Motor neuron (in vitro differentiated cells): ENCODE results near the gene PHF2. TPM values are rescaled to one million over a fixed set of nuclear protein-coding genes. Genes with fewer than 3 reads are reported as not detected.

Experiments used
- ATAC-seq, 8 experiments: fragments of 200-7000 bp; cut with Tn5 transposase; replicated peaks in 6 of 8; 2 replicates each; pipeline ENCODE4 v1.8.0; 2021; ENCODE audit warnings: mild to moderate bottlenecking in 8 of 8, moderate library complexity in 8 of 8
- H3K27ac ChIP-seq, 2 donors: fragments of 250-450 bp; sonication (Bioruptor Pico); 2 replicates each; pipeline ENCODE4 v1.9.0; 2021; ENCODE audit warnings: antibody characterized with exemption in 2 of 2, mild to moderate bottlenecking in 2 of 2, moderate library complexity in 1 of 2
- H3K4me1 ChIP-seq, 2 donors: fragments of 250-450 bp; sonication (Bioruptor Pico); replicated peaks in 1 of 2; 2 replicates each; pipeline ENCODE4 v1.6.1; 2021; ENCODE audit warnings: antibody characterized with exemption in 2 of 2, mild to moderate bottlenecking in 2 of 2, moderate library complexity in 1 of 2
- H3K4me3 ChIP-seq, 5 donors: fragments of 250-450 bp; sonication (Bioruptor Pico); 2 replicates each; pipeline ENCODE4 v1.9.0; 2021; ENCODE audit warnings: antibody characterized with exemption in 5 of 5, mild to moderate bottlenecking in 5 of 5, moderate library complexity in 4 of 5
- WGBS, 10 experiments: fragments of 450-650 bp; shearing (Covaris generic); methylation state at CpG; one replicate each; pipeline ENCODE4 v1.0.0; 2022; 5-methylcytosine and 5-hydroxymethylcytosine counted together
- in situ Hi-C, 9 experiments: fragments of 400-800 bp; cut with MboI; loops; one replicate each; pipeline ENCODE4 v1.15.0; 2021; ENCODE audit warnings: low sequenced_read_pairs in 9 of 9, low pct_unique_long_range_greater_than_20kb in 2 of 9; ENCODE audit not compliant: unreplicated experiment in 9 of 9
- total RNA-seq, 8 experiments: library from RNA; unstranded; fragments of 300-600 nt; gene quantifications; 2 replicates each; pipeline versions ENCODE4 v1.2.3 to v1.2.4, GENCODE V29; 2022

Gene PHF2
- total RNA-seq, 8 experiments from 2014 or later, result 11.5 to 29.9 (median 26.6) TPM

DNA sequence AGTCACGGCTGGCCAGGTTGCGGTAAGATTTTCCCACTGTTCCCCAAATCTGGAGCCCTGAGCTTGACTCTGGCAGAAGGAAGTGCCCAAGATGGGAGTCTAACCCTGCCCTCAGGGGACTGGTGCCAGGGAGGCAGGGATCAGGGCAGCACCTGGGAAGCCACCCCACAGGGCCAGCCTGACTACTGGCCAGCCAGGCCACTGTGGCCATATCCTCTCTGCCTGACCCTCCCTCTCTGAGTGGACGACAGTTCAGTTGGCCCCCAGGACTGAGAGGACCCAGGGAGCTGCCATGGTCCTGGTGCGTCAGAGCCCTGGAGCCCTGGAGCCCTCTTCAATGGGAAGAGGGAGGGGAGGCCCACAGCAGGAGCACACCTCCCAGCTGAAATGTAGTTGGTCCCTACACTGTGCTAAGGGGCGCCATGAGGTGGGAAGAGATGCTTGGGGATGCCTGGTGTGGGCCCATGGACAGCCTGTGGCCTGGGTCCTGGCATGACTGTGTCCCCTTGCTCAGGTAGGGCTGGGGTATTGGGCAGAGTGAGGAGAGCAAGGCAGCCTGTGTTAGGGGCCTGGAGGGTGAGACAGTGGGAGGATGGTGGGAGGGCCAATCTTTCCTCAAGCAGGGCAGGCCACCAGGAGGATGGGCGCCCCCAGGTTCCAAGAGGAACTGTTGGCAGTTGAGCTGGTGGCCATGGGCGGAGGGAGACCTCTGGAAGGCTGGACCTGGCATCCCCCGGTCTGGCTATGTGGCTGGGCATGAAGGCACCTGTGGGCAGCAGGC, 81.1 kb downstream of the PHF2 start:
- H3K4me3 ChIP-seq, result no peak overlapping the region
- no peak overlapping the region for H3K27ac ChIP-seq
- no peak for ATAC-seq
- 80 to 100% (median 89%) methylated on average over 1 to 3 of the region's 8 CpGs; no CpG with 5 or more reads in 5 of the 10 experiments for WGBS, 10 experiments
- in situ Hi-C loops, result no loop called here
- no peaks in the 10 kb centered on the region for H3K4me1 ChIP-seq

DNA sequence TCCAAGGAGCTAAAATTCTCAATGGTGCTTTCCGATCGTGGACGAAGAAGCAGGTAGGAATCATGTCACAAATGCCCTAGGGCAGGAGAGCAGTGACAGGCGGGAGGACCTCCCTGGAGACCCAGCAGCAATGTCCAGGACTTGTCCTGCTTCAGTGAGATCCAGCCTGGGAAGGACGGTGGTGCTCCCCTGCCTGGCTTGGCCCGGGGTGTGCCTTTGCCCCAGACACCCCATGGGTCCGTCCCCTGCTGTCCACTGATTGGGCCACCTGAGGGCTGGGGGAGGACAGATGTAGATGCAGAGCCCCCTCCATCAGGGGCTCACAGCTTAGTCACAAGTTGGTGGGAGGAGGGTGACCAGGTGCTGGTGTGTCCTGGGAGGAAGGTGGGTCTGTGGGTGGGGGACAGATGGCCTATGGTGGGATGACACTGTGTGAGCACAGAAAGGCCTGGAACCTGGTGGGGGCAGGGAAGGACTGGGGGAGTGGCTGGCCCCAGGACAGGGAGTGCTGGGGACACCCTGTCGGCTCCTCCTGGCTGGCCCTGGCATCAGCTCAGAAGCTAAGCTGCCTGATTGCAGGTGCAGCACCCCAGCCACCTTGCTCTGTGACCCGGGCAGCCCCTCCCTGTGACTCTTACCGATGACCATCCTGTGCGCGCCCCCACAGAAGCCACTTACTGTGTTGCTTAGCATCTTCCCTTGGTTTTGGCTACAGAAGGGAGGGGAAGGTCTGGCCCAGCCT, 82.0 kb downstream of the PHF2 start:
- ATAC-seq, result no peak
- in situ Hi-C loops, result no loop called here
- 89 to 100% (median 98%) methylated on average over 1 to 7 of the region's 12 CpGs; no CpG with 5 or more reads in 6 of the 10 experiments for WGBS, 10 experiments
- no peak overlapping the region for H3K4me3 ChIP-seq
- no peak overlapping the region for H3K27ac ChIP-seq
- no peaks in the 10 kb centered on the region for H3K4me1 ChIP-seq

DNA sequence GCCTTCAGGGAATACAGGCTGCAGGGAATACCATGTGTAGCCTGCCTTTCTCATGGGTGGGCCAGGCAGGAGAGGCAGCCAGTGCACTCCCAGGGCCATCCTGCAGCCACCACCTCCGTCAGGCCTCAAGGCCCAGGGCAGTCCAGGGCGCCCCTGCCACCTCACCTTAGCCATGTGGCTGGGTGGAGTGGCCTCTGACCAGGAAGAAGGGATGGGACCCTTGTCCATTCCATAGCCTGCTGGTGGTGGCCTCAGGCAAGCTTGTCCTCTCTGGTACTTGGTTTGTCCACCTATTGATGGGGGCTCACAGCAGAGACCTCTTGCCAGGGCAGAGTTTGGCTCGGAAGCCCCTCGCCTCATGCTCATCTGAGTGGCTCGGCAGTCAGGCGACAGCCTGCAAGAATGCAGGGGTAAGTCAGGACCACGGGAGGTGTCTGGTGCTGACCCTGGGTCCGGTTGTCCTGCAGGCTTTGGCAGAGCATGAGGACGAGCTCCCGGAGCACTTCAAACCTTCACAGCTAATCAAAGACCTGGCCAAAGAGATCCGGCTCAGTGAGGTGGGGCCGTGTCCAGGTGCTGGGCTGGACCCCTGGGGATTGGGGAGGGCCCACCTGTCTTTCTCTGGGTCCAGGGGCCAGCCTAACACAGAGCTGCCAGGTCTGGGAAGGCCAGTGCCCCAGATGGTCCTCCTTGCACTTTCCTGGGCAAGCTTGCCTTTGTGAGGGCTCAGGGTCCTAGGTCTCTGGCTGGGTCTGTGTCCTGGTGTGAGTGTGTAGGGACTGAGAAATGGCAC, 82.9 kb downstream of the PHF2 start:
- WGBS, 10 experiments, result 92 to 100% (median 100%) methylated on average over 1 to 8 of the region's 12 CpGs; no CpG with 5 or more reads in 3 of the 10 experiments
- Histone ChIP-seq H3K4me1 (no peaks in the 10 kb centered on the region), H3K4me3 (no peak overlapping the region), H3K27ac (no peak overlapping the region)
- in situ Hi-C loops, result no loop called here
- no peak for ATAC-seq

DNA sequence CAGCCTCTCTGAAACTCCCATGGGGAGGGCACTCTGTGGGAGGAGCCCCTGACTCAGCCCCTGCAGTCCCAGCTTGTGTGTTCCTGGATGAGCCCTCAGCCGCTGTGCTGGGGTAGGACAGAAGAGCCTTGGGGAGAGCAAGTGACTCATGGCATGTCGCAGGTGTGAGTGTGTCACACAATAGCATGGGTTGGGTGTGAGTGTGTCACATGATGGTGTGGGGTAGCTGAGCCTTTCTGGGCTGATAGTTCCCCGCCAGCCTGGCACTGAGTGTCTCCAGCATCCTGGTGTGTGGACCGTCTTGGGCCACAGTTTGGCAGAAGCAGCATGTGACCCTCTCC, 83.4 kb downstream of the PHF2 start:
- no peak for ATAC-seq
- WGBS, 10 experiments, result 80 to 100% (median 100%) methylated on average over 1 to 4 of the region's 4 CpGs; no CpG with 5 or more reads in 5 of the 10 experiments
- in situ Hi-C loops, result no loop called here
- Histone ChIP-seq H3K4me1 (no peaks in the 10 kb centered on the region), H3K4me3 (no peak overlapping the region), H3K27ac (no peak overlapping the region)

DNA sequence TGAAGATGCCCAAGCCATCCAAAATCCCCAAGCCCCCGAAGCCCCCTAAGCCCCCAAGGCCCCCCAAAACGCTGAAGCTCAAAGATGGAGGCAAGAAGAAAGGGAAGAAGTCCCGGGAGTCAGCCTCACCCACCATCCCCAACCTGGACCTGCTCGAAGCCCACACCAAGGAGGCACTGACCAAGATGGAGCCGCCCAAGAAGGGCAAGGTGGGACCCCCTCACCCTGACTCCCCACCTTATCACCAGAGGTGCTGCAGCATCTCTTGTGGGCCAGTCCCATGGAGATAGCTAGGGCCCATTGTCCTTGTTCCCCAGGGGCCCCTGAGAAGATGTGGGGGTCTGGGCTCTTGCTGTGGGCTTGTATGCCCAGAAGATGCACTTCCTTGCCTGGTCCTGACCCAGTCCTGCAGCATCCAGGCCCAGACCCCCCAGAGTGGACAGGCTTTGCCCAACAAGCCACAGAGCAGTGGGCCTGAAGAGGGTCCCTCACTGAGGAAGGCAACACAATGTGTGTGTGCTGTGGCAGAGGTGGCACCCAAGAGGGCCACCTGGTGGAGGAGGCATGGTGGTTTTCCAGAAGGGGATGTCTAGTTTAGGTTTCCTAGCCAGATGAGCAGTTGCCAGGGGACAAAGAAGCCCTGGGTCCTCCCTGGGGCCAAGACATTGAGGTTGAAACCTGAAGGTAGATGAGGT, 84.1 kb downstream of the PHF2 start:
- H3K4me3 ChIP-seq, result no peak overlapping the region
- in situ Hi-C loops, result no loop called here
- WGBS, 10 experiments, result no CpG with 5 or more reads among the region's 5 CpGs
- no peak for ATAC-seq
- H3K4me1 ChIP-seq, result no peaks in the 10 kb centered on the region
- H3K27ac ChIP-seq, result no peak overlapping the region

DNA sequence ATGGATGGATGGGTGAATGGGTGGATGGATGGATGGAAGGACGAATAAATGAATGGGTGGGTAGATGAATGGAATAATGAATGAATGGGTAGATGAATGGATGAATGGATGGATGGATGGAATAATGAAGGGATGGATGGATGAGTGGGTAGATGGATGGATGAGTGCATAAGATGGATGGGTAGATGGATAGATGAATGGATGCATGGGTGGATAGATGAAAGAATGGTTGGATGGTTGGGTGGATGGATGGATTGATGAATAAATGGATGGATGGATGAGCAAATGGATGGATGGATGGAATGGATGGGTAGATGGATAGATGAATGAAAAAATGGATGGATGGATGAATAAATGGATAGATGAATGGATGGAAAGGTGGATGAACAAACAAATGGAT, 85.2 kb downstream of the PHF2 start:
- H3K4me3 ChIP-seq, result no peak overlapping the region
- ATAC-seq, result no peak
- H3K4me1 ChIP-seq, result no peaks in the 10 kb centered on the region
- no peak overlapping the region for H3K27ac ChIP-seq
- WGBS, 10 experiments, result 83 to 100% (median 94%) methylated on average over 1 of the region's 1 CpG
- in situ Hi-C loops, result no loop called here

DNA sequence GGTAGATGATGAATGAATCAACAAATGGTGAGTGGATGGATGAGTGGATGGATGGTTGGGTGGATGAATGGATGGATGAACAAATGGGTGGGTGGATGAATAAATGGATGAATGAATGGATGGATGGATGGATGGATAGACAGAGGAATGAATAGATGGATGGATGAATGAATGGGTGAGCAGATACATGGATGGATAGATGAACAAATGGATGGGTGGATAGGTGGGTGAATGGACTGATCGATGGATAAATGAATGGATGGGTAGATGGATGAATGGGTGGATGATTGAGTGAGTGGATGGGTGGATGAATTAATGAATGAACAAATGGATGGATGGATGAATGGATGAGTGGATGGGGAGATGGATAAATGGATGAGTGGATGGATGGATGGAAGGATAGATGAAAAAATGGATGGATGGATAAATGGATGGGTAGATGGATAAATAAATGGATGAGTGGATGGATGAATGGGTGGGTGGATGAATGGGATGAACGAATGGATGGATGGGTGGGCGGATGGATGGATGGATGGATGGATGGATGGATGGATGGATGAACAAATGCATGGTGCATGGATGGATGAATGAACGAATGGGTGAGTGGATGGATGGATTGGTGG, 85.7 kb downstream of the PHF2 start:
- in situ Hi-C loops, result no loop called here
- no peak for ATAC-seq
- no peak overlapping the region for H3K27ac ChIP-seq
- WGBS, 10 experiments, result 81 to 100% (median 95%) methylated on average over 1 to 4 of the region's 4 CpGs
- no peak overlapping the region for H3K4me3 ChIP-seq
- H3K4me1 ChIP-seq, result no peaks in the 10 kb centered on the region

DNA sequence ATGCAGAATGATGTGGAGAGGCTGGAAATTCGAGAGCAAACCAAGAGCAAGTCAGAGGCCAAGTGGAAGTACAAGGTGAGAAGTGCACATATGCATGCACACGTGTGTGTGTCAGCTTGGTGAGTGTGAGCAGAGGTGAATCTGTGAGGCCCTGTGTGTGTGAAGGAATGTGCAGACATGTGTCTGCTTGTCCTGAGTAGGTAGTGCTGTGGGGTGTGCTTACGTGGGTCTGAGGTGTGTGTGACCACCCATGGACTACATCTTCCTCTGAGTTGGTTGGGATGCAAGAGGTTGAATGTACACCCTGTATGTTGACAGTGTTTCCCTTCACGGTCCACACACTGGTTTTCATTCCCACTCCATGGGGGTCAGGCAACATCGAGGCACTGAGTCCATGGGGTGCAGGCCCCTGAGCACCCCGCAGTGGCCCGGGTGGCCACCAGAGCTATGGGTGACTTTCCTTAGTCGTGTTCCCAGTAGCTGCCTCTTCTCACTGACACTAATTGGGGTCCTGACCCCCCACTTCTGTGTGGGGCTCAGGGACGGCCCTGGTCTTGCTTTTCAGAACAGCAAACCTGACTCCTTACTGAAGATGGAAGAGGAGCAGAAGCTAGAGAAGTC, 86.7 kb downstream of the PHF2 start:
- H3K4me1 ChIP-seq, result no peaks in the 10 kb centered on the region
- in situ Hi-C loops, result no loop called here
- no peak overlapping the region for H3K27ac ChIP-seq
- ATAC-seq, result no peak
- no peak overlapping the region for H3K4me3 ChIP-seq
- 29 to 100% (median 100%) methylated on average over 1 to 4 of the region's 9 CpGs; no CpG with 5 or more reads in 3 of the 10 experiments for WGBS, 10 experiments

DNA sequence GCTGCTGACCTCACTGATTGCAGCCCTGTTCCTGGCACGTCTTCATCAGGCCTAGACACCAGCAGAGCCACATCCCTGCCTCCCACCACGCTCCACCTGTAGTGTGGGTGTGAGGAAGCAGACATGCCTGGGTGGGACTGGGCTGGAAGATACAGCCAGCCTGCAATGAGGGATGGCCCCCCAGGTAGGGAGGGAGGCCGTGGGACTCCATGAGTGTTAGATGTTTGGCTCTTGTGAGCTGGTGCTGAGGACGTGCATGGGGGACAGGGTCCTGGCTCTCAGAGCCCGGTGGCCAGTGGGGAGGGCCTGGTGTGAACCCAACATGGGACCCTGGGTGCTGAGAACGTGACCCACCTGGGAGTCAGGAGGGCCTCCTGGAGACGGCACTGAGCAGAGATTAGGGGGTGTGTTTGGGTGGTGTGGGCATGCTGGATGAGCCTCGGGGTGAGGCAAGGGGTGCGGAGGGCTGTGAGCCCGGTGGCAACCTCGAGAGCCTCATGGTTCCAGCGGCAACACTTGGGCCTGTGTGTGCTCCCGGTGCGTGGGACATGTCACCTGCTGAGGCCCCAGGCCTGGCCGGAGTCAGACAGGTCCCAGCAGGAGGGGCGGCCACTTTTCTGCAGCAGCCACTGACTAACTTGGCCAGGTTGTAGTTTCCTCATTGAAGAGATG, 87.6 kb downstream of the PHF2 start:
- ATAC-seq, result peak in 1 of 8 experiments; percentile 13
- no peak overlapping the region for H3K27ac ChIP-seq
- in situ Hi-C loops, result no loop called here
- 100% methylated on average over 1 to 4 of the region's 16 CpGs; no CpG with 5 or more reads in 7 of the 10 experiments for WGBS, 10 experiments
- peaks cover 3 to 6% of the 10 kb centered on the region in 2 donors for H3K4me1 ChIP-seq
- H3K4me3 ChIP-seq, result no peak overlapping the region

DNA sequence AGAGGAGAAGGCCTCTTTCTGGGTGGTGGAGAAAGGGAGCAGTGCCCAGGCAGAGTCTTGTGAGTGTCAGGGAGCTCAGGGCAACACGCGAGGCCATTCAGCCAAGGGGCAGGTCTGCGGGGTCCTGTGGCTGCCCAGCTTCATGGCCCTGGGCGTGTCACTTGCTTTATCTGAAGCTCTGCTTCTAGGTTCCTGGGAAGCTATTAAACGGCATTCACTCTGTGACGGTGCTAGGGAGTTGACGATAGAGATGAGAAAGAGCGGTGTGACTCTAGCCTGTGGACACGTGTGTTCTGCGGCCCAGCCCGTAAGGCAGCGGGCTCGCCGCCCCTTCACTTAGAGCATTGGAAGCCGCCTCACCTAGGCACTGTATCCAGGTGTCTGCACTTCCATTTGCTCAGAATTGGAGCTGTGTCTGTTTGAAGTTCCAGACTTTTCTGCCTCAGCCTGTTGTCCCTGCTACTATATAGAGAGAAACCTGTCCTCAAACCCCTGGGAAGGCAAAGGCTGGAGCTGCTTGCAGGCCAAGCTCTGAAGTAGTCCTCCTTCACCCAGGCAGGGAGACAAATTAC, 88.3 kb downstream of the PHF2 start:
- no peak for ATAC-seq
- WGBS, 10 experiments, result 80 to 100% (median 87%) methylated on average over 1 to 3 of the region's 15 CpGs; no CpG with 5 or more reads in 6 of the 10 experiments

DNA sequence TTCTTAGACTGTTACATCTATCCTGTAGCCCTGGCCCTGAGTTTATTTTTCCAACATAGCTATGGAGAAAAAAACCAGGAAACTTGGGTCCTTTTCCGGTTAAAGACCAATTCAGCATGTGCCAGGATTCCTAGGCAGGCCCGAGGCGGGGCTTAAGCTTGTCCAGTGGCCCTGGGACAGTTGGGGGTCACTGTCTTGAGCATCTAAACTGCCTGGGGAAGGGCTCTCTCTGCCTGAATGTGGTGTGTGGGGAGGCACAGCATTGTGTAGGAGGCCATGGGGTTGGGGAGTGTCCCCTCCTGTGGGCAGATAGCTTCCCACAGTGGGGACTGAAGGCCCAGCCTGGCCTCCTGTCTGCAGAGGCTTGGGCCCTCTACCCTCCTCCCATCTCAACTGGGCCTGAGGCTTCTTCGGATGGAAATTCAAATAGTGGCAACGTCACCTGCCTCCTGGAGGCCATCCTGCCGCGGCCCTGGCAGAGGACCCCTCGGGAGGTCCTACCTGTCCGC, 88.8 kb downstream of the PHF2 start:
- ATAC-seq, result no peak
- Histone ChIP-seq H3K4me1 (peaks cover 3 to 6% of the 10 kb centered on the region in 2 donors), H3K27ac (no peak overlapping the region), H3K4me3 (no peak overlapping the region)
- in situ Hi-C loops, result no loop called here
- 60 to 93% (median 80%) methylated on average over 1 to 3 of the region's 9 CpGs; no CpG with 5 or more reads in 5 of the 10 experiments for WGBS, 10 experiments

More for the DNA sequence above, 88.3 kb downstream of the PHF2 start:
- H3K4me1 ChIP-seq, result peaks cover 3 to 6% of the 10 kb centered on the region in 2 donors
- no peak overlapping the region for H3K4me3 ChIP-seq
- in situ Hi-C loops, result no loop called here
- H3K27ac ChIP-seq, result no peak overlapping the region
